Endodermal cell (in vitro differentiated cells): Measurements from ENCODE around the gene SUGCT. TPM values are rescaled to one million over a fixed set of nuclear protein-coding genes. Genes with fewer than 3 reads are reported as not detected.

Experiments used
- DNase-seq: peaks from one replicate; pipeline ENCODE4 v3.0.0-alpha.2; 2017
- H3K27ac ChIP-seq: 2 replicates; pipeline ENCODE4 v1.5.1; 2013; ENCODE audit warnings: mild to moderate bottlenecking, low read depth, low read length, moderate library complexity
- H3K27me3 ChIP-seq: 2 replicates; pipeline ENCODE4 v1.6.1; 2013; ENCODE audit warnings: mild to moderate bottlenecking, low read length, moderate library complexity; ENCODE audit not compliant: insufficient read depth, control insufficient read depth, poor library complexity, severe bottlenecking
- H3K36me3 ChIP-seq: 2 replicates; pipeline ENCODE4 v1.7.0; 2013; ENCODE audit warnings: mild to moderate bottlenecking, low read length, moderate library complexity; ENCODE audit not compliant: control insufficient read depth, insufficient read depth
- H3K4me1 ChIP-seq: one replicate; pipeline ENCODE4 v1.7.0; 2013; ENCODE audit warnings: low read length; ENCODE audit not compliant: control insufficient read depth, insufficient read depth
- H3K4me3 ChIP-seq: 2 replicates; pipeline ENCODE4 v1.5.1; 2013; ENCODE audit warnings: mild to moderate bottlenecking, low read length, moderate library complexity
- H3K9ac ChIP-seq: 2 replicates; pipeline ENCODE4 v1.6.1; 2013; ENCODE audit warnings: mild to moderate bottlenecking, low read length, moderate library complexity; ENCODE audit not compliant: poor library complexity, severe bottlenecking; ENCODE audit errors: extremely low read depth
- H3K9me3 ChIP-seq: 2 replicates; pipeline ENCODE4 v1.6.1; 2013; ENCODE audit warnings: mild to moderate bottlenecking, low read length, moderate library complexity; ENCODE audit not compliant: control insufficient read depth
- H3K27ac Mint-ChIP-seq: 2 replicates; pipeline ENCODE4 v1.8.0; 2020; ENCODE audit warnings: mixed read lengths
- H3K27me3 Mint-ChIP-seq: 2 replicates; pipeline ENCODE4 v1.8.0; 2021; ENCODE audit warnings: mild to moderate bottlenecking, mixed read lengths; ENCODE audit not compliant: insufficient read depth
- H3K36me3 Mint-ChIP-seq: 2 replicates; pipeline ENCODE4 v1.8.0; 2020; ENCODE audit warnings: low read depth, mixed read lengths
- H3K4me1 Mint-ChIP-seq: 2 replicates; pipeline ENCODE4 v1.8.0; 2020; ENCODE audit warnings: mixed read lengths
- H3K4me3 Mint-ChIP-seq: 2 replicates; pipeline ENCODE4 v1.8.0; 2020; ENCODE audit warnings: mild to moderate bottlenecking, moderate library complexity, mixed read lengths
- H3K9me3 Mint-ChIP-seq: 2 replicates; pipeline ENCODE4 v1.8.0; 2020; ENCODE audit warnings: mild to moderate bottlenecking, mixed read lengths
- CTCF ChIP-seq: fragments of 200-600 bp; sonication (generic); conservative IDR thresholded peaks from 2 replicates; pipeline ENCODE4 v1.5.0; 2021; ENCODE audit warnings: antibody characterized with exemption, mild to moderate bottlenecking
- WGBS, 2 experiments: methylation state at CpG; one replicate each; pipeline versions ENCODE4 v1.1.5 to v1.1.7; 2013; ENCODE audit warnings: missing lambda C conversion rate in 2 of 2, mixed read lengths in 1 of 2; ENCODE audit not compliant: insufficient coverage in 1 of 2, insufficient read length in 1 of 2; 5-methylcytosine and 5-hydroxymethylcytosine counted together
- total RNA-seq, 2 donors: library from RNA; stranded (reverse); fragmentation: NEBNext Ultra II Directional in 1 of 2; extraction: Animal tissue kit (Norgen Biotek cat#: 25700) in 1 of 2; gene quantifications; 2 replicates in 1 of 2; 3 replicates in 1 of 2; pipeline ENCODE4 v1.2.1, GENCODE V29; 2021

Gene SUGCT
- total RNA-seq, 2 donors from 2014 or later, result 3.6 to 3.9 TPM

GRCh38 chr7:40644454-40645188, 509.8 kb downstream of the SUGCT start:
- no peak for TF ChIP-seq CTCF
- Mint-ChIP-seq H3K4me3 (no peak overlapping the region), H3K4me1 (peaks cover 15% of the 10 kb centered on the region), H3K27me3 (no peaks in the 10 kb centered on the region), H3K9me3 (no peaks in the 10 kb centered on the region), H3K36me3 (no peaks in the 10 kb centered on the region), H3K27ac (no peak overlapping the region)
- no peak overlapping the region for H3K27ac ChIP-seq
- no peaks in the 10 kb centered on the region for H3K36me3 ChIP-seq
- H3K9ac ChIP-seq, result no peak overlapping the region
- H3K4me3 ChIP-seq, result no peak overlapping the region
- 91 to 93% methylated on average over 11 to 15 of the region's 15 CpGs for WGBS, 2 experiments
- DNase-seq, result no peak
- peaks cover 15% of the 10 kb centered on the region for H3K4me1 ChIP-seq
- H3K9me3 ChIP-seq, result no peaks in the 10 kb centered on the region
- H3K27me3 ChIP-seq, result no peaks in the 10 kb centered on the region

- H3K4me3 ChIP-seq, result no peak overlapping the region
- DNase-seq, result no peak
- H3K9me3 Mint-ChIP-seq, result no peaks in the 10 kb centered on the region
- peaks cover 15% of the 10 kb centered on the region for H3K4me1 Mint-ChIP-seq
- H3K4me1 ChIP-seq, result peaks cover 15% of the 10 kb centered on the region
- no peaks in the 10 kb centered on the region for H3K27me3 ChIP-seq
- H3K36me3 ChIP-seq, result no peaks in the 10 kb centered on the region
- H3K4me3 Mint-ChIP-seq, result no peak overlapping the region
- H3K9me3 ChIP-seq, result no peaks in the 10 kb centered on the region
- no peaks in the 10 kb centered on the region for H3K36me3 Mint-ChIP-seq
- WGBS, 2 experiments, result 96 to 100% methylated on average over 1 to 4 of the region's 4 CpGs
- no peak overlapping the region for H3K27ac ChIP-seq
- no peak for TF ChIP-seq CTCF
- no peak overlapping the region for H3K27ac Mint-ChIP-seq
- H3K9ac ChIP-seq, result no peak overlapping the region
- no peaks in the 10 kb centered on the region for H3K27me3 Mint-ChIP-seq
Measured at GRCh38 chr7:40645197-40645596, 510.4 kb downstream of the SUGCT start.

- Histone ChIP-seq H3K9me3 (no peaks in the 10 kb centered on the region), H3K27ac (no peak overlapping the region), H3K27me3 (no peaks in the 10 kb centered on the region), H3K4me3 (no peak overlapping the region), H3K36me3 (no peaks in the 10 kb centered on the region), H3K9ac (no peak overlapping the region), H3K4me1 (peaks cover 15% of the 10 kb centered on the region)
- Mint-ChIP-seq H3K27ac (no peak overlapping the region), H3K4me1 (peaks cover 15% of the 10 kb centered on the region), H3K36me3 (no peaks in the 10 kb centered on the region), H3K27me3 (no peaks in the 10 kb centered on the region), H3K4me3 (no peak overlapping the region), H3K9me3 (no peaks in the 10 kb centered on the region)
- 85 to 86% methylated on average over 2 of the region's 2 CpGs for WGBS, 2 experiments
- DNase-seq, result no peak
- no peak for TF ChIP-seq CTCF
Measured at GRCh38 chr7:40646717-40647116, 511.9 kb downstream of the SUGCT start.
